Activated CD4-positive, alpha-beta memory T cell treated with anti-CD3 and anti-CD28 coated beads, Interleukin-2, amount 10 ng/mL, durations not matched to agents 7 days and 5 days (primary cell): ENCODE data around the gene FBXL20. TPM values are rescaled to one million over a fixed set of nuclear protein-coding genes. Genes with fewer than 3 reads are reported as not detected.
A peak's percentile ranks its signal among the peaks of the same experiment; 100 is the strongest.
"Not testable (repeated sequence)": the region's sequence is repeated elsewhere in the genome, so short reads cannot be mapped to it uniquely, and the experiment has no call there.

ENCODE experiments used
- CTCF ChIA-PET: fragments of 350-600 bp; sonication (Branson Sonifier 250); formaldehyde crosslinking; loops from one replicate; lab custom pipeline; 2021; ENCODE audit warnings: antibody characterized with exemption, inconsistent platforms; lab: Charles Lee
- POLR2A ChIA-PET: fragments of 350-600 bp; sonication (Branson Sonifier 250); formaldehyde crosslinking; loops from one replicate; lab custom pipeline; 2021; ENCODE audit warnings: antibody characterized with exemption; lab: Charles Lee
- DNase-seq: peaks from one replicate; pipeline ENCODE4 v3.0.0-alpha.2; 2020
- H3K27ac Mint-ChIP-seq: one replicate; pipeline ENCODE4 v1.8.0; 2021; ENCODE audit warnings: mild to moderate bottlenecking, mixed read lengths
- H3K27me3 Mint-ChIP-seq: one replicate; pipeline ENCODE4 v1.8.0; 2021; ENCODE audit warnings: mixed read lengths
- H3K36me3 Mint-ChIP-seq: one replicate; pipeline ENCODE4 v1.8.0; 2021; ENCODE audit warnings: low read depth, mixed read lengths
- H3K4me1 Mint-ChIP-seq: one replicate; pipeline ENCODE4 v1.8.0; 2021; ENCODE audit warnings: mixed read lengths
- H3K4me3 Mint-ChIP-seq: one replicate; pipeline ENCODE4 v1.8.0; 2021; ENCODE audit warnings: mild to moderate bottlenecking, mixed read lengths
- H3K9me3 Mint-ChIP-seq: one replicate; pipeline ENCODE4 v1.8.0; 2021; ENCODE audit warnings: mixed read lengths
- total RNA-seq, 2 experiments: library from RNA; stranded (reverse); gene quantifications; one replicate each; pipeline ENCODE4 v1.2.3, GENCODE V29; 2021

Gene FBXL20
- total RNA-seq, 2 experiments from 2014 or later: 17.5 to 18.4 TPM

DNA sequence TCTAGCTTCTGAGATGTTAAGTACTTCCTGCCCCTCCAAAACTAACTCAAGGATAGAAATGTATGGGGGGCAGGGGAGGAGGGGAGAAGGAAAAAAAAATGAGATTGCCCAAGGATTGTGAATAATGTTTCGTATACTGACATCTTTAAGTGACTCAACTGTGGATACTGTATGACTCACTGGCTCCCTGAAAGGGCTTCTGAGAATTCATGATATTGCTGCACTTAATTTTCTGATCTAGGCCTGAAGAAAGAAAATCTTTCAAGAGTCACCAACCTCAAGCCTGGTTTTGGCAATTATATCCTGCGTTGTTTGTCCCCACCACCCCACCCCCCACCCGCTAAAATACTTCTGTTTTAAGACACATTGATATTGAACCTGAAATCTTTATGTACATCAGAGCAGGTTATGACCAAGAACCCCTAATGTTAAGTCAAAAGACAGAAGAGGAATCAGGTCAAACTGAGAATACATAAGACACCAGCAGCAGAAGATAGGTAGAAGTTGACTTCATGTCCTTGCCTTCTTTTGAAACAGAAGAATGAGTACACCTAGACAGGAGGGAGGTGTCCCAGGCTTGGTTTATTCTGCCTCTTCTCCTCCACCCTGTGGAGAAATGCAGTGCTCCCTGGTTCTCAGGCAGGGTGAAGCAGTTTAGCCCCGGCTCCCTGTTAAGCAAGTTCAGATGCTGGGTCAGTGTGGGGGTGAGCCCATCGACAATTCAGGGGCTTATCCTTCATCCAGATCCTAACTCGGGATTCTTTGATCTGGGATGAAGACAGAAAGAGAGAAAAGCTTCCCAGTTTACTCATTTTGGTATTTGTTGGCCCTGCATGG, 3.3 kb upstream of the FBXL20 start:
- H3K27me3 Mint-ChIP-seq: no peaks in the 10 kb centered on the region
- POLR2A ChIA-PET: no interaction called here
- H3K4me1 Mint-ChIP-seq: peaks cover 58% of the 10 kb centered on the region
- no peaks in the 10 kb centered on the region for H3K9me3 Mint-ChIP-seq
- H3K27ac Mint-ChIP-seq: peak overlapping the region; percentile 74
- CTCF ChIA-PET: interaction anchor here (0.6 to 1.4 kb wide), 2 partner anchors 23 to 46 kb away, joined by 3 to 4 read pairs; partner anchors contain the start of gene MED1
- peak; percentile 21 for DNase-seq
- peaks cover 30% of the 10 kb centered on the region for H3K36me3 Mint-ChIP-seq
- H3K4me3 Mint-ChIP-seq: no peak overlapping the region

- no peak for DNase-seq
- POLR2A ChIA-PET: interaction anchor here (1.2 to 3.2 kb wide), 2 partner anchors 48 to 59 kb away, joined by 4 to 30 read pairs; partner anchors contain the start of genes CDK12 and MED1
- Mint-ChIP-seq H3K9me3 (no peaks in the 10 kb centered on the region), H3K27me3 (no peaks in the 10 kb centered on the region), H3K27ac (no peak overlapping the region), H3K36me3 (peaks cover 13% of the 10 kb centered on the region), H3K4me3 (peak overlapping the region; percentile 97), H3K4me1 (peaks cover 57% of the 10 kb centered on the region)
- CTCF ChIA-PET: interaction anchor here (0.6 kb wide), 1 partner anchor 741 kb away, joined by 4 read pairs; no protein-coding TSS in a partner anchor
Measured at GRCh38 chr17:39402890-39403605, 1.6 kb upstream of the FBXL20 start.

DNA sequence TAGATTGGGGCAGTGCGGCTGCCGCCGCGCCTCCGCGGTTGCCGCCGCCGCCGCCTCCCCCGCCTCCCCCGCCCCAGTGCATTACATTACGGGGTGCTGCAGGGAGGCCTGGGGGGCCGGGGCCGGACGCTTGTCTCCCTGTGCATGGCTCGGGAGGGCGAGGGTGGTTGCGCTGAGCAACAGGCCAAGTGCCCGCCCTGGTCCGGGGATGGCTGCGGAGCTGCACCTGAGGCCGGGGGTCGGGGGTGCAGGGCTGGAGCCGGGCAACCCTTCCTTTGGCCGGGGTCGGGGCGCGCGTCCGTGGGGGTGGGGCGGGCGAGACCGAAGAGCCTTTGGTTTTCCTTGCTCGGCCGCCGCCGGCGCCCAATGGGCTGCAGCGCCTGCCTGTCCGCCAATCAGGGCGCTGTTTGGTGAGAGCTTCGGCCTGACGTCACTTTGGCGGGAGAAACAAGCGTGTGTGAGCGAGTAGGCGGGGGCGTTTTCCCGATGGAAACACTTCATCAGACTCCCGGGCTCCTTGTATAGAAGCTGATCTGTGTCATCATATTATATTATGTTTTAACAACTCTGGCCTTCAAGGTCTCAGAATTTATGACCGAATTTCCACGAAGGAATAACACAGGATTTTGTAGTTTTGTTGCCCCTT, 941 bp upstream of the FBXL20 start:
- peak overlapping the region; percentile 97 for H3K4me3 Mint-ChIP-seq
- H3K9me3 Mint-ChIP-seq: no peaks in the 10 kb centered on the region
- peak overlapping the region; percentile 96 for H3K27ac Mint-ChIP-seq
- no peaks in the 10 kb centered on the region for H3K27me3 Mint-ChIP-seq
- DNase-seq: peak; percentile 91
- peaks cover 8% of the 10 kb centered on the region for H3K36me3 Mint-ChIP-seq
- peaks cover 52% of the 10 kb centered on the region for H3K4me1 Mint-ChIP-seq
- CTCF ChIA-PET: interaction anchor here (0.6 kb wide), 2 partner anchors 73 to 742 kb away, joined by 3 to 4 read pairs; no protein-coding TSS in a partner anchor
- POLR2A ChIA-PET: interaction anchor here (1.2 to 3.2 kb wide), 3 partner anchors 48 to 59 kb away, joined by 4 to 30 read pairs (median 11); partner anchors contain the start of genes CDK12 and MED1

DNA sequence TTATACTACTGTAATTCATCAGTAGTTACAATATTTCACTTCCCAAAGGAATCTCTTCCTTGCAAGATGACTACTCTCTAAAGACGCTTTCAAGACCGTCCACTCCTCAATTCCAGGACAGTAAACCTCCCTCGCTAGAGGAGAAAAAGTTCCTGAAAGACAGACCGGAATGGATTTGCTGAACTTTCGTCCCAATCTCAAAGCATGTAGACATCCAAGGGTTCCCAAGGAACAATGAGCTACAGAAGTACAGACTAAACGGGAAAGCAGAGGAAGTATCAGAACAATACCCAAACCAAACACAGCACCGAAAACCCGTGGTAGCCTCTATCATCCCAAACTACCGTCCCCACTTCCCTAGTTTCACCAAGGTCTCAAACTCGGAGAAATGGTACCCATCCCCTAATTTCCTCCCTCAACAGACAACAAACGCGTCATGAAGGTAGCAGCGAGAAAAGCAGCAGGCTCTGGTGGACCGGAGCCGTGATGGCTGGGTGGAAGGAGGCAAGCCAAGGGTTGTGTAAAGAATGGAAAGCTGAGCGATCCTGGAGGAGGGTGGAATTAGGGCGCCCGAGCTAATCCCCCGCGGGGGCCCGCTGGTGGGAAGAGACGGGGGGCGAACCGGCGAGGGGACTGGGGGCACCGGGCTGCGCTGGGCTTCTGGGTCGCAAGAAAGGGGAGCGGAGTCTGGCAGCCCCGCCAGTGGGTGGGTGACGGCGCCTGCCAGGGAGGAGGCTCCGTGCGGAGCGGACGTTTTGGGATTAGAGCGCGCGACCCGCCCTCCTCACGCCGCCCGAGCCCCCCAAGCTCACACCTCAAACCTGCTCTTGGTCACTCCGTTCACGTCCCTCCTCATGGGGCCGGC, 647 bp downstream of the FBXL20 start:
- Mint-ChIP-seq H3K4me1 (peaks cover 41% of the 10 kb centered on the region), H3K27me3 (no peaks in the 10 kb centered on the region), H3K9me3 (no peaks in the 10 kb centered on the region), H3K27ac (peak overlapping the region; percentile 72), H3K4me3 (peak overlapping the region; percentile 97), H3K36me3 (peaks cover 3% of the 10 kb centered on the region)
- ChIA-PET POLR2A (interaction anchor here (1.0 to 3.2 kb wide), 6 partner anchors 21 to 560 kb away, joined by 3 to 30 read pairs (median 4); partner anchors contain the start of genes CDK12, MED1, RPL19 and RPL23), CTCF (no interaction called here)
- no peak for DNase-seq

DNA sequence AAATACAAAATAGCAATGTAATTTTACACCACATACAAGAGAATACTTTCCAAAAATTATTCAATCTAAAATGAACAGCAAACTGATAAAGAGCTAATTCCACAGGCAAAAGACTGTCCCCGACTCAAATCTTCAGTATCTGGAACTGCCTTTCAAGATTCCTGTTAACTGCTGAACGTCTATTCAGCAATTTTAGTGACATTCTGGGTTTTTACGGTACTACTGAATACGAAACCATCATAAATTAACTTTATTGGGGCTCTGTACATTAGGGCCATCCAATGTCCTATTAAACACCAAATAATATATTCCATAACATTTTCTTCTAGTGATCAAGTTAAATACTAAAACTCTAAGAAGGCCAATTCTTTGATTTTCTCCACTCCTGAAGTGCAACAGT, 1.6 kb downstream of the FBXL20 start:
- no peak overlapping the region for H3K27ac Mint-ChIP-seq
- H3K27me3 Mint-ChIP-seq: no peaks in the 10 kb centered on the region
- POLR2A ChIA-PET: interaction anchor here (0.6 kb wide), 1 partner anchor 52 kb away, joined by 3 read pairs; the partner anchor contains the start of gene MED1
- H3K9me3 Mint-ChIP-seq: no peaks in the 10 kb centered on the region
- no peaks in the 10 kb centered on the region for H3K36me3 Mint-ChIP-seq
- H3K4me3 Mint-ChIP-seq: peak overlapping the region; percentile 97
- CTCF ChIA-PET: interaction anchor here (0.6 kb wide), 1 partner anchor 531 kb away, joined by 3 read pairs; no protein-coding TSS in a partner anchor
- no peak for DNase-seq
- peaks cover 31% of the 10 kb centered on the region for H3K4me1 Mint-ChIP-seq

GRCh38 chr17:39393736-39394135, 7.7 kb downstream of the FBXL20 start:
- Mint-ChIP-seq H3K9me3 (no peaks in the 10 kb centered on the region), H3K27ac (no peak overlapping the region), H3K27me3 (no peaks in the 10 kb centered on the region), H3K4me3 (no peak overlapping the region), H3K4me1 (peaks cover 1% of the 10 kb centered on the region), H3K36me3 (no peaks in the 10 kb centered on the region)
- ChIA-PET CTCF (interaction anchor here (0.7 to 1.3 kb wide), 3 partner anchors 150 to 1278 kb away, joined by 3 read pairs; no protein-coding TSS in a partner anchor), POLR2A (no interaction called here)
- no peak for DNase-seq

DNA sequence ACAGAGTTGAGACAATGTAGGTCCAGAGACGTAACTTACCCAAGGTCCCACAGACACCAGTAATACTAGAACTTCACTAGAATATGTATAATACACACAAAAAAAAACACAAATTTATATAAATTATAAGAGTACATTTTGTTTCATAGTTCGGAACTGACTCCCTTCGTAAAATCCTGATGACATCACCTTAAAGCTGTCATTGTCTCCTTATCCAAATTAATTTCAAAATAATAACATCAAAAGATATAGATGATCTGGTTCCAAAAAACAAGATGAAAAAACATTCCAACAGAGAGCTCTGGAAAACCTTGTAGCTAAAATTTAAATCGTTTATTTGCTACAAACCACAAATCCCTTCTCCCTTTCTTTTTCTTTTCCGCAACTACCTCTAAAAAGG, 10.0 kb downstream of the FBXL20 start:
- Mint-ChIP-seq H3K27ac (no peak overlapping the region), H3K36me3 (no peaks in the 10 kb centered on the region), H3K27me3 (no peaks in the 10 kb centered on the region), H3K4me3 (no peak overlapping the region), H3K4me1 (peaks cover 1% of the 10 kb centered on the region), H3K9me3 (no peaks in the 10 kb centered on the region)
- CTCF ChIA-PET: interaction anchor here (0.6 kb wide), 1 partner anchor 10 kb away, joined by 4 read pairs; no protein-coding TSS in a partner anchor
- POLR2A ChIA-PET: no interaction called here
- DNase-seq: no peak

DNA sequence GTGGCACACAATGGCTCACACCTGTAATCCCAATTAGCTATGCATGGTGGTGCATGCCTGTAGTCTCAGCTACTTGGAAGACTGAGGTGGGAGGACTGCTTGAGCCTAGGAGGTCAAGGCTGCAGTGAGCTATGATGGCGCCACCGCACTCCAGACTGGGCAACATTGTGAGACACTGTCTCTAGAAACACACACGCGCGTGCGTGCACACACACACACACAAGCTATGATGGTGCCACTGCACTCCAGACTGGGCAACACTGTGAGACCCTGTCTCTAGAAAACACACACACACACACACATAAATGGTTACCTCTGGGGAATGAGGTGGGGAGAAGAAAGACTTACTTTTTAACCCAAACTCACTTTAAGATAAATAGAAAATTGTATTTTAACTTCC, 16.4 kb downstream of the FBXL20 start:
- Mint-ChIP-seq H3K27ac (no peak overlapping the region), H3K4me3 (no peak overlapping the region), H3K9me3 (no peaks in the 10 kb centered on the region), H3K4me1 (peaks cover 4% of the 10 kb centered on the region), H3K27me3 (no peaks in the 10 kb centered on the region), H3K36me3 (no peaks in the 10 kb centered on the region)
- DNase-seq: no peak
- ChIA-PET POLR2A (no interaction called here), CTCF (no interaction called here)

- peaks cover 24% of the 10 kb centered on the region for H3K4me1 Mint-ChIP-seq
- CTCF ChIA-PET: interaction anchor here (1.5 kb wide), 1 partner anchor 136 kb away, joined by 3 read pairs; no protein-coding TSS in a partner anchor
- POLR2A ChIA-PET: no interaction called here
- no peak for DNase-seq
- H3K4me3 Mint-ChIP-seq: no peak overlapping the region
- no peak overlapping the region for H3K27ac Mint-ChIP-seq
- H3K9me3 Mint-ChIP-seq: no peaks in the 10 kb centered on the region
- no peaks in the 10 kb centered on the region for H3K36me3 Mint-ChIP-seq
- no peaks in the 10 kb centered on the region for H3K27me3 Mint-ChIP-seq
Measured at GRCh38 chr17:39380144-39380543, 21.3 kb downstream of the FBXL20 start.

- Mint-ChIP-seq H3K4me3 (no peak overlapping the region), H3K27ac (no peak overlapping the region), H3K36me3 (no peaks in the 10 kb centered on the region), H3K27me3 (no peaks in the 10 kb centered on the region), H3K4me1 (peaks cover 22% of the 10 kb centered on the region), H3K9me3 (no peaks in the 10 kb centered on the region)
- no peak for DNase-seq
- POLR2A ChIA-PET: no interaction called here
- CTCF ChIA-PET: interaction anchor here (1.2 kb wide), 1 partner anchor 141 kb away, joined by 3 read pairs; no protein-coding TSS in a partner anchor
Measured at GRCh38 chr17:39376434-39376833, 25.0 kb downstream of the FBXL20 start.

DNA sequence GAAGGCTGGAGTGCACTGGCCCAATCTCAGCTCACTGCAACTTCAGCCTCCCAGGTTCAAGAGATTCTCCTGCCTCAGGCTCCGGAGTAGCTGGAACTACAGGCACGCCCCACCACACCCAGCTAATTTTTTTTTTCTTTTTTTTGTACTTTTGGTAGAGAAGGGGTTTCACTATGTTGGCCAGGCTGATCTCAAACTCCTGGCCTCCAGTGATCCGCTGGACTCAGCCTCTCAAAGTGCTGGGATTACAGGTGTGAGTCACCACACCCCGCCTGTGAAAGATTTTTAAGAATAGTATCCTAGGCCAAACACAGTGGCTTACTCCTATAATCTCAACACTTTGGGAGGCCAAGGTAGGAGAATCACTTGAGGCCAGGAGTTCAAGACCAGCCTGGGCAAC, 33.6 kb downstream of the FBXL20 start:
- CTCF ChIA-PET, DNase-seq, H3K27ac Mint-ChIP-seq, H3K9me3 Mint-ChIP-seq, H3K36me3 Mint-ChIP-seq, H3K4me1 Mint-ChIP-seq, POLR2A ChIA-PET, H3K4me3 Mint-ChIP-seq, H3K27me3 Mint-ChIP-seq: not testable (repeated sequence)
